ENCODE measurements around the gene CBLN1. TPM values are rescaled to one million over a fixed set of nuclear protein-coding genes. Genes with fewer than 3 reads are reported as not detected.

CBLN1 gene
- total and polyA plus RNA-seq, 2 of the 4 experiments (the other 2 are of a cell fraction), result not detected

DNA sequence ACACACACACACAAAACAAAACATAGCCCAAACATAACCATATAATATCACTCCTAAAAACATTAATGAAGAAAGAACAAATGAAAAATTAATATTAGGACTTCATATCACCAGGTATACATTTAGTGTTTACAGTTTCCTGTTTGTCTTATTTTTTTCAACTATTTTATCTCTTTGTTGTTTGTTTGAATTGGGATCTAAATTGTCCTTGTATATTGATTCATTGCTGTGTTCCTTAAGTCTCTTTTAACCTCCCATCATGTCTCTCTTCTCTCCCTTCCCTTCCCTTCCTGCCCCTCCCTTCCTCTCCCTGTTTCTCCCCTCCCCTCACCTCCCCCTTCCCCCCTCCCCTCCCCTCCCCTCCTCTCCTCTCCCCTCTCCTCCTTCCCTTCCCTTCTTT, 23.8 kb upstream of the CBLN1 start:
- Histone ChIP-seq H2AK5ac (ENCODE audit: low read depth, low read length) (no peak overlapping the region), H2BK120ac (ENCODE audit: low read depth, low read length) (no peak overlapping the region), H4K91ac (ENCODE audit: insufficient read depth, low read depth, low read length) (no peak overlapping the region), H2BK20ac (ENCODE audit: low read depth, low read length) (no peak overlapping the region), H3K4me1 (ENCODE audit: control insufficient read depth, insufficient read depth, low read length) (no peaks in the 10 kb centered on the region), H4K20me1 (ENCODE audit: insufficient read depth, low read length) (no peaks in the 10 kb centered on the region), H3K27ac (ENCODE audit: insufficient read depth, low read length) (no peak overlapping the region), H2AFZ (replicated peaks; ENCODE audit: low read length, poor library complexity) (no peak overlapping the region), H4K8ac (ENCODE audit: low read depth in 2 of 2, low read length in 2 of 2) (no peak overlapping the region), H3K14ac (replicated peaks; ENCODE audit: low read depth, low read length) (no peak overlapping the region), H3K18ac (ENCODE audit: low read depth, low read length) (no peak overlapping the region), H3K4me3 (ENCODE audit: insufficient read depth, low read depth, low read length) (no peak overlapping the region), H3K4me2 (ENCODE audit: low read depth, low read length) (no peak overlapping the region), H4K5ac (ENCODE audit: low read depth, low read length) (no peak overlapping the region), H3K27me3 (ENCODE audit: control insufficient read depth, insufficient read depth, low read length) (no peaks in the 10 kb centered on the region), H3K23ac (ENCODE audit: low read depth, low read length) (no peak overlapping the region), H3K9me1 (ENCODE audit: insufficient read depth, low read length) (no peaks in the 10 kb centered on the region), H3K4ac (ENCODE audit: low read depth, low read length) (no peak overlapping the region), H3K36me3 (ENCODE audit: control insufficient read depth, insufficient read depth, low read length) (no peaks in the 10 kb centered on the region), H3K79me1 (ENCODE audit: low read depth in 1 of 2, low read length in 2 of 2) (no peaks in the 10 kb centered on the region), H3K9me3 (ENCODE audit: control insufficient read depth, insufficient read depth, low read length) (no peaks in the 10 kb centered on the region), H3K9ac (ENCODE audit: low read depth, low read length) (no peak overlapping the region), H2AK9ac (replicated peaks; ENCODE audit: low read depth, low read length, poor library complexity) (no peak overlapping the region), H2BK5ac (ENCODE audit: low read depth, low read length, poor library complexity, severe bottlenecking) (no peak overlapping the region), H3K56ac (ENCODE audit: extremely low read depth, insufficient read depth, low read length) (no peak overlapping the region), H2BK15ac (ENCODE audit: low read depth, low read length) (no peak overlapping the region)
- ChIA-PET POLR2A (ENCODE audit: unreplicated experiment) (no interaction called here), CTCF (no interaction called here)
- no TSS peak for BruUV-seq (replicated peaks)
- no peak for DNase-seq
- dilution Hi-C loops (cut with HindIII; ENCODE audit: low sequenced_read_pairs, unreplicated experiment) (no loop called here), in situ Hi-C loops (cut with MboI; ENCODE audit: low sequenced_read_pairs) (no loop called here), intact Hi-C loops (cut with micrococcal nuclease) (no loop called here)
- TF ChIP-seq RCOR1 (IDR thresholded peaks at IDR 0.05; ENCODE audit: insufficient replicate concordance, low read length), result no peak
- TF ChIP-seq NFE2L2 (IDR thresholded peaks at IDR 0.05; ENCODE audit: low read depth, low read length), result no peak
- TF ChIP-seq MXI1 (IDR thresholded peaks at IDR 0.05; ENCODE audit: borderline replicate concordance, low read depth, low read length), result no peak
- TF ChIP-seq BHLHE40 (IDR thresholded peaks at IDR 0.05; ENCODE audit: low read depth, low read length), result no peak
- TF ChIP-seq SMC3 (IDR thresholded peaks at IDR 0.05; ENCODE audit: low read depth, low read length), result no peak
- no peak for TF ChIP-seq MAZ (IDR thresholded peaks at IDR 0.05; ENCODE audit: borderline replicate concordance, low read depth, low read length)
- no peak for TF ChIP-seq CHD1 (IDR thresholded peaks at IDR 0.05; ENCODE audit: low read depth, low read length)
- no peak for TF ChIP-seq RFX5 (IDR thresholded peaks at IDR 0.05; ENCODE audit: low read depth, low read length)
- TF ChIP-seq, protein P1, sequence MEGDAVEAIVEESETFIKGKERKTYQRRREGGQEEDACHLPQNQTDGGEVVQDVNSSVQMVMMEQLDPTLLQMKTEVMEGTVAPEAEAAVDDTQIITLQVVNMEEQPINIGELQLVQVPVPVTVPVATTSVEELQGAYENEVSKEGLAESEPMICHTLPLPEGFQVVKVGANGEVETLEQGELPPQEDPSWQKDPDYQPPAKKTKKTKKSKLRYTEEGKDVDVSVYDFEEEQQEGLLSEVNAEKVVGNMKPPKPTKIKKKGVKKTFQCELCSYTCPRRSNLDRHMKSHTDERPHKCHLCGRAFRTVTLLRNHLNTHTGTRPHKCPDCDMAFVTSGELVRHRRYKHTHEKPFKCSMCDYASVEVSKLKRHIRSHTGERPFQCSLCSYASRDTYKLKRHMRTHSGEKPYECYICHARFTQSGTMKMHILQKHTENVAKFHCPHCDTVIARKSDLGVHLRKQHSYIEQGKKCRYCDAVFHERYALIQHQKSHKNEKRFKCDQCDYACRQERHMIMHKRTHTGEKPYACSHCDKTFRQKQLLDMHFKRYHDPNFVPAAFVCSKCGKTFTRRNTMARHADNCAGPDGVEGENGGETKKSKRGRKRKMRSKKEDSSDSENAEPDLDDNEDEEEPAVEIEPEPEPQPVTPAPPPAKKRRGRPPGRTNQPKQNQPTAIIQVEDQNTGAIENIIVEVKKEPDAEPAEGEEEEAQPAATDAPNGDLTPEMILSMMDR (conservative IDR thresholded peaks at IDR 0.05; ENCODE audit: low read depth, low read length), result no peak
- TF ChIP-seq MAFK (IDR thresholded peaks at IDR 0.05; ENCODE audit: low read depth, low read length), result no peak
- TF ChIP-seq POLR2A (IDR thresholded peaks at IDR 0.05; ENCODE audit: low read depth, low read length), result no peak
- TF ChIP-seq FOS (IDR thresholded peaks at IDR 0.05; ENCODE audit: low read depth, low read length), result no peak
- TF ChIP-seq CEBPB (IDR thresholded peaks at IDR 0.05; ENCODE audit: low read depth, low read length), result no peak
- ATAC-seq (ENCODE audit: low read depth), result no peak
